Measurements from ENCODE around the gene PDE6C.

The PDE6C gene

GRCh38 chr10:93715345-93715744, 103.0 kb downstream of the PDE6C start:
- no peak for DNase-seq (ENCODE audit: low read depth in 2 of 2)
- H3K4me3 ChIP-seq (replicated peaks in 1 of 2; ENCODE audit: low read depth in 2 of 2, low read length in 2 of 2): no peak overlapping the region
- TF ChIP-seq, protein P1, sequence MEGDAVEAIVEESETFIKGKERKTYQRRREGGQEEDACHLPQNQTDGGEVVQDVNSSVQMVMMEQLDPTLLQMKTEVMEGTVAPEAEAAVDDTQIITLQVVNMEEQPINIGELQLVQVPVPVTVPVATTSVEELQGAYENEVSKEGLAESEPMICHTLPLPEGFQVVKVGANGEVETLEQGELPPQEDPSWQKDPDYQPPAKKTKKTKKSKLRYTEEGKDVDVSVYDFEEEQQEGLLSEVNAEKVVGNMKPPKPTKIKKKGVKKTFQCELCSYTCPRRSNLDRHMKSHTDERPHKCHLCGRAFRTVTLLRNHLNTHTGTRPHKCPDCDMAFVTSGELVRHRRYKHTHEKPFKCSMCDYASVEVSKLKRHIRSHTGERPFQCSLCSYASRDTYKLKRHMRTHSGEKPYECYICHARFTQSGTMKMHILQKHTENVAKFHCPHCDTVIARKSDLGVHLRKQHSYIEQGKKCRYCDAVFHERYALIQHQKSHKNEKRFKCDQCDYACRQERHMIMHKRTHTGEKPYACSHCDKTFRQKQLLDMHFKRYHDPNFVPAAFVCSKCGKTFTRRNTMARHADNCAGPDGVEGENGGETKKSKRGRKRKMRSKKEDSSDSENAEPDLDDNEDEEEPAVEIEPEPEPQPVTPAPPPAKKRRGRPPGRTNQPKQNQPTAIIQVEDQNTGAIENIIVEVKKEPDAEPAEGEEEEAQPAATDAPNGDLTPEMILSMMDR (IDR thresholded peaks at IDR 0.05; ENCODE audit: low read depth, low read length): no peak

All from cardiac fibroblast (primary cell).